ENCODE results near the gene CHAC1. TPM values are rescaled to one million over a fixed set of nuclear protein-coding genes. Genes with fewer than 3 reads are reported as not detected.

CHAC1 gene
- polyA plus RNA-seq, 4 donors, result 0.96 to 37.3 (median 5.0) TPM

- H3K9me3 ChIP-seq (ENCODE audit: control insufficient read depth in 2 of 2, insufficient read depth in 1 of 2, low read depth in 1 of 2, low read length in 1 of 2), result no peaks in the 10 kb centered on the region
- FAIRE-seq (no peak), DNase-seq (peak in 1 of 2 donors; percentile 19)
- H3K4me1 ChIP-seq (ENCODE audit: control insufficient read depth in 3 of 3, insufficient read depth in 2 of 3, low read depth in 1 of 3, low read length in 2 of 3), result peaks cover 0 to 13% (median 2%) of the 10 kb centered on the region in 3 donors
- H3K27me3 ChIP-seq (ENCODE audit: control insufficient read depth in 3 of 3, insufficient read depth in 3 of 3, low read length in 3 of 3), result no peaks in the 10 kb centered on the region
- H3K4me3 ChIP-seq (ENCODE audit: low read depth in 1 of 3, low read length in 3 of 3), result no peak overlapping the region
- 46 to 86% (median 71%) methylated on average over 1 of the region's 1 CpG for WGBS, 3 donors
- H3K27ac ChIP-seq (ENCODE audit: low read depth in 1 of 3, low read length in 2 of 3), result peak overlapping the region in 1 of 3 donors; percentile 48
- H3K36me3 ChIP-seq (ENCODE audit: control insufficient read depth in 3 of 3, insufficient read depth in 2 of 3, low read depth in 1 of 3, low read length in 3 of 3), result peaks cover 8 to 31% (median 19%) of the 10 kb centered on the region in 3 donors
Observed at GRCh38 chr15:40992241-40992741, 39.0 kb downstream of the CHAC1 start.

DNA sequence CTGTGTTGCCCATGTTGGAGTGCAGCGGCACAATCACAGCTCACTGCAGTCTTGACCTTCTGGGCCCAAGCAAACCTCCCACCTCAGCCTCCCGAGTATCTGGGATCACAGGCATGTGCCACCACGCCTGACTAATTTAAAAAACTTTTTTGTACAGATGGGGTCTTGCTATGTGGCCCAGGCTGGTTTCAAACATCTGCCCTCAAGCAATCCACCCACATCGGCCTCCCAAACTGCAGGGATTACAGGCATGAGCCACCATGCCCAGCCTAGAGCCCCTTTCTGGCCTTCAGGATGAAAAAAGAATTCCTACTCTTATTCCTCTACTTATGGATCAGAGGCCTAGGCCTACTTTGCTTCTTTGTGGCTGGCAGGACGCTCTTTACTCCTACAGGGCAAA, 39.6 kb downstream of the CHAC1 start:
- FAIRE-seq (no peak), DNase-seq (no peak)
- 86 to 92% (median 89%) methylated on average over 5 of the region's 5 CpGs for WGBS, 3 donors
- Histone ChIP-seq H3K4me1 (ENCODE audit: control insufficient read depth in 3 of 3, insufficient read depth in 2 of 3, low read depth in 1 of 3, low read length in 2 of 3) (peaks cover 0 to 13% (median 2%) of the 10 kb centered on the region in 3 donors), H3K36me3 (ENCODE audit: control insufficient read depth in 3 of 3, insufficient read depth in 2 of 3, low read depth in 1 of 3, low read length in 3 of 3) (peaks cover 4 to 29% (median 16%) of the 10 kb centered on the region in 3 donors), H3K27me3 (ENCODE audit: control insufficient read depth in 3 of 3, insufficient read depth in 3 of 3, low read length in 3 of 3) (no peaks in the 10 kb centered on the region), H3K9me3 (ENCODE audit: control insufficient read depth in 2 of 2, insufficient read depth in 1 of 2, low read depth in 1 of 2, low read length in 1 of 2) (no peaks in the 10 kb centered on the region), H3K4me3 (ENCODE audit: low read depth in 1 of 3, low read length in 3 of 3) (no peak overlapping the region), H3K27ac (ENCODE audit: low read depth in 1 of 3, low read length in 2 of 3) (peak overlapping the region in 1 of 3 donors; percentile 48)

DNA sequence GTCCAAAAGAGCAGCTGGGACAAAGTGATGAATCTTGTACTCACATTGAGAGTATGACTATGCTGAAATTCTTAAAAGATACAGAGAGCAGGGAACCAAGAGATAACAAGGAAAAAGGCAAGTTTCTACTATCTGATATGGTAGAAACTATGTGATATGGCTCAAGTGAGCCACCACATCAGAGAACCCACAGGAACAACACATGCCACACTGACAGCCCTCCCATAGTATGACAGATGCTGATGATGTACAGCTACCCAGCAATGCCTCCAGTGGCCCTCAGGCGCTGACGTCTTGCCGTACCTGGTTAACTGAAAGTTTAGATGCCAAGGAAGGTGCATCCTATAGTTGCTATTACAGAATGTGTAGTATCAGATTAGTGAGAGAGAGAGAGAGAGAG, 42.4 kb downstream of the CHAC1 start:
- DNase-seq (no peak), FAIRE-seq (no peak)
- Histone ChIP-seq H3K27me3 (ENCODE audit: control insufficient read depth in 3 of 3, insufficient read depth in 3 of 3, low read length in 3 of 3) (no peaks in the 10 kb centered on the region), H3K36me3 (ENCODE audit: control insufficient read depth in 3 of 3, insufficient read depth in 2 of 3, low read depth in 1 of 3, low read length in 3 of 3) (peaks cover 3 to 29% (median 18%) of the 10 kb centered on the region in 3 donors), H3K9me3 (ENCODE audit: control insufficient read depth in 2 of 2, insufficient read depth in 1 of 2, low read depth in 1 of 2, low read length in 1 of 2) (no peaks in the 10 kb centered on the region), H3K27ac (ENCODE audit: low read depth in 1 of 3, low read length in 2 of 3) (no peak overlapping the region), H3K4me3 (ENCODE audit: low read depth in 1 of 3, low read length in 3 of 3) (no peak overlapping the region), H3K4me1 (ENCODE audit: control insufficient read depth in 3 of 3, insufficient read depth in 2 of 3, low read depth in 1 of 3, low read length in 2 of 3) (peaks cover 0 to 13% (median 2%) of the 10 kb centered on the region in 3 donors)
- WGBS, 3 donors, result 90 to 98% (median 95%) methylated on average over 3 of the region's 3 CpGs

- Histone ChIP-seq H3K4me3 (ENCODE audit: low read depth in 1 of 3, low read length in 3 of 3) (no peak overlapping the region), H3K36me3 (ENCODE audit: control insufficient read depth in 3 of 3, insufficient read depth in 2 of 3, low read depth in 1 of 3, low read length in 3 of 3) (peaks cover 3 to 26% (median 11%) of the 10 kb centered on the region in 3 donors), H3K4me1 (ENCODE audit: control insufficient read depth in 3 of 3, insufficient read depth in 2 of 3, low read depth in 1 of 3, low read length in 2 of 3) (peaks cover 5 to 13% (median 9%) of the 10 kb centered on the region in 3 donors), H3K27ac (ENCODE audit: low read depth in 1 of 3, low read length in 2 of 3) (no peak overlapping the region), H3K9me3 (ENCODE audit: control insufficient read depth in 2 of 2, insufficient read depth in 1 of 2, low read depth in 1 of 2, low read length in 1 of 2) (no peaks in the 10 kb centered on the region), H3K27me3 (ENCODE audit: control insufficient read depth in 3 of 3, insufficient read depth in 3 of 3, low read length in 3 of 3) (no peaks in the 10 kb centered on the region)
- WGBS, 3 donors, result 93 to 99% (median 97%) methylated on average over 4 of the region's 4 CpGs
- FAIRE-seq, result no peak
- no peak for DNase-seq
Observed at GRCh38 chr15:40999190-40999589, 45.9 kb downstream of the CHAC1 start.

- 12 to 42% (median 35%) methylated on average over 5 of the region's 5 CpGs for WGBS, 3 donors
- FAIRE-seq, result no peak
- H3K4me1 ChIP-seq (ENCODE audit: control insufficient read depth in 3 of 3, insufficient read depth in 2 of 3, low read depth in 1 of 3, low read length in 2 of 3), result peaks cover 5 to 13% (median 9%) of the 10 kb centered on the region in 3 donors
- peaks cover 4 to 21% (median 6%) of the 10 kb centered on the region in 3 donors for H3K36me3 ChIP-seq (ENCODE audit: control insufficient read depth in 3 of 3, insufficient read depth in 2 of 3, low read depth in 1 of 3, low read length in 3 of 3)
- H3K27me3 ChIP-seq (ENCODE audit: control insufficient read depth in 3 of 3, insufficient read depth in 3 of 3, low read length in 3 of 3), result no peaks in the 10 kb centered on the region
- no peak overlapping the region for H3K4me3 ChIP-seq (ENCODE audit: low read depth in 1 of 3, low read length in 3 of 3)
- peak; percentile 80 to 81 for DNase-seq
- H3K9me3 ChIP-seq (ENCODE audit: control insufficient read depth in 2 of 2, insufficient read depth in 1 of 2, low read depth in 1 of 2, low read length in 1 of 2), result no peaks in the 10 kb centered on the region
- H3K27ac ChIP-seq (ENCODE audit: low read depth in 1 of 3, low read length in 2 of 3), result peak overlapping the region; percentile 50 to 79 (median 61)
Observed at GRCh38 chr15:41001524-41002214, 48.4 kb downstream of the CHAC1 start.

GRCh38 chr15:41004490-41004889, 51.2 kb downstream of the CHAC1 start:
- H3K9me3 ChIP-seq (ENCODE audit: control insufficient read depth in 2 of 2, insufficient read depth in 1 of 2, low read depth in 1 of 2, low read length in 1 of 2), result no peaks in the 10 kb centered on the region
- H3K27me3 ChIP-seq (ENCODE audit: control insufficient read depth in 3 of 3, insufficient read depth in 3 of 3, low read length in 3 of 3), result no peaks in the 10 kb centered on the region
- DNase-seq, result no peak
- 75 to 85% (median 78%) methylated on average over 3 of the region's 3 CpGs for WGBS, 3 donors
- H3K4me1 ChIP-seq (ENCODE audit: control insufficient read depth in 3 of 3, insufficient read depth in 2 of 3, low read depth in 1 of 3, low read length in 2 of 3), result peaks cover 5 to 13% (median 9%) of the 10 kb centered on the region in 3 donors
- H3K4me3 ChIP-seq (ENCODE audit: low read depth in 1 of 3, low read length in 3 of 3), result no peak overlapping the region
- peaks cover 4 to 30% (median 4%) of the 10 kb centered on the region in 3 donors for H3K36me3 ChIP-seq (ENCODE audit: control insufficient read depth in 3 of 3, insufficient read depth in 2 of 3, low read depth in 1 of 3, low read length in 3 of 3)
- no peak overlapping the region for H3K27ac ChIP-seq (ENCODE audit: low read depth in 1 of 3, low read length in 2 of 3)
- no peak for FAIRE-seq

Other genes starting within 250 kb of the CHAC1 start
- 10 to 100 TPM; 36.6 to 80.8 (median 68.2) TPM for gene RMDN3, start 198.2 kb upstream of the CHAC1 start, polyA plus RNA-seq
- gene GCHFR, start 189.4 kb upstream of the CHAC1 start, polyA plus RNA-seq, result 100 to 1,000 TPM in 3 of 4 donors, 10 to 100 TPM in 1; 96.7 to 222 (median 147) TPM
- 1 to 10 TPM in 1 of 4 donors, under 1 TPM in 2, not detected in 1; 0.88 to 5.1 (median 0.89) TPM for gene C15orf62, start 183.5 kb upstream of the CHAC1 start, polyA plus RNA-seq
- 10 to 100 TPM; 28.1 to 94.6 (median 44.1) TPM for gene ZFYVE19, start 146.4 kb upstream of the CHAC1 start, polyA plus RNA-seq
- gene DNAJC17, start 146.0 kb upstream of the CHAC1 start, polyA plus RNA-seq, result 10 to 100 TPM; 41.0 to 95.9 (median 59.1) TPM
- 100 to 1,000 TPM in 3 of 4 donors, 10 to 100 TPM in 1; 23.3 to 348 (median 226) TPM for gene PPP1R14D, start 124.8 kb upstream of the CHAC1 start, polyA plus RNA-seq
- gene SPINT1, start 109.4 kb upstream of the CHAC1 start, polyA plus RNA-seq, result 100 to 1,000 TPM in 3 of 4 donors, 10 to 100 TPM in 1; 85.0 to 258 (median 187) TPM
- 1 to 10 TPM in 3 of 4 donors, under 1 TPM in 1; 0.67 to 1.9 (median 1.6) TPM for gene RHOV, start 79.2 kb upstream of the CHAC1 start, polyA plus RNA-seq
- gene VPS18, start 59.0 kb upstream of the CHAC1 start, polyA plus RNA-seq, result 10 to 100 TPM in 3 of 4 donors, 1 to 10 TPM in 1; 7.6 to 20.2 (median 10.7) TPM
- gene DLL4, start 24.1 kb upstream of the CHAC1 start, polyA plus RNA-seq, result 10 to 100 TPM in 2 of 4 donors, 1 to 10 TPM in 1, under 1 TPM in 1; 0.81 to 14.4 (median 7.3) TPM
- 10 to 100 TPM in 2 of 4 donors, 1 to 10 TPM in 2; 6.9 to 18.7 (median 11.5) TPM for gene INO80, start 162.8 kb downstream of the CHAC1 start, polyA plus RNA-seq

All from small intestine (tissue), 7 donors.